HG03108 (cell line): ENCODE measurements around the gene IL17F.

ENCODE experiments used
- ATAC-seq: cut with Tn5 transposase; IDR thresholded peaks from one replicate; pipeline ENCODE4 v1.9.1; 2021; ENCODE audit warnings: moderate library complexity; ENCODE audit not compliant: unreplicated experiment

IL17F gene

GRCh38 chr6:52244400-52244799 lies at the start of gene IL17F:
Gene IL17F (minus strand): TSS chr6:52244500. CDS start chr6:52244429, 71 bp downstream.
- no peak for ATAC-seq

GRCh38 chr6:52293067-52293466 lies 48.8 kb upstream of the IL17F start:
- ATAC-seq, result no peak

GRCh38 chr6:52288841-52289240 lies 44.5 kb upstream of the IL17F start:
- ATAC-seq, result no peak

DNA sequence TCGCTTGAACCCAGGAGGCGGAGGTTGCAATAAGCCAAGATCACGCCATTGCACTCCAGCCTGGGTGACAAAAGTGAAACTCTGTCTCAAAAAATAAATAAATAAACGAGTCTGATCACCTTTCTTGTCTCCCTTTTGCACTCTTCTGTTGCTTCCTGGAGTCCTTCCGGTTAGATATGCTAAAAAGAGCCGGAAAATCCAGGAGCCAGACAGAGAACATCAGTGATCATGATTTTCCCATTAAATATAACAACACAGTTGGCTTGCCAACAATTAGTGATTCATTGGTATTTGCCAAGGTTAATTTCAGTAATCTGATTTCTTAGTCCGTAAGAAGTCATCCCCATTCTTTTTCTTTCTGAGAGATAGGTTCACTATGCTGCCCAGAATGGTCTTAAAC lies 43.9 kb upstream of the IL17F start:
- no peak for ATAC-seq

- ATAC-seq, result no peak
Measured at GRCh38 chr6:52286798-52287432, 42.6 kb upstream of the IL17F start.

DNA sequence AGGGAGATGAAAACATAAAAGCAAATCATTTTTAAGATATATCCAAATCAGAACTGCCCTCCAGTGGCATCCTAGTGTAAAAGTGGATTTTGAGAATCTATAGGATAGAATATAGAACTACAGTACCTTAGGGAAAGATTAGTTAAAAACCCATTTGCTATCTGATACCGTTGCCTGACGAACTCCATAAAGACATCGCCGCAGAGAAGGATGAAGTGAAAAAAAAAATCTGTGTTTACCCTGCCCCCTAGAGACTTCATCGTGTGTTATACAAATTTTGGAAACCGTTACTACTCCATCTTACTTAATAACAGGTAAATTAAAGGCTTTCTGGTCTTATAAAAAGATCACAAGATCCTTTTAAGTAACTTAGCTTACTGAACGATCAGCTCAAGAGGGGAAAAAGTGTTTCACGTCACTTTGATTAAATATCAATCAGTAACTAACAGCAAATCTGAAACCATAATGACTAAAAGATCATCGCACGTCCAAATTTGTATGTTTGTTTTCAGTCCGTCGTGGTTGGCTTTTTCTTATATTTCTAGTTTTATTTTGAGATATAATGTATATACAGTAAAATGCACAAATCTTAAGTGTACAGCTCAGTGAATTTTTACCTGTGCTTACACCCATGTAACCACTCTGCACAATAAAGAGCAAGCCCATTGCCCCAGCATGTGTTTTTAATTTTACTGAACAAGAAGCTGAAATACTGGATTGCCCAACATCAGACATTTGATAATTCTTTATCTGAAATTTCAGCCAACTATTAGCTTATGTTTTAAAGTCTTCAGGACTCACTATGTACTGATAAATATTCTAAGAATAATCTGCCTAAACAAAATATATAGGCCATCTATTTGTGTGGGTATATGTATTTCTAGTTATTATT lies 41.1 kb upstream of the IL17F start:
- no peak for ATAC-seq

GRCh38 chr6:52284460-52285176 lies 40.3 kb upstream of the IL17F start, which contains the start of gene MCM3:
Gene MCM3 (minus strand): TSS chr6:52284742. CDS start chr6:52284674, 68 bp downstream.
- peak; percentile 97 for ATAC-seq

GRCh38 chr6:52284131-52284459 lies 39.8 kb upstream of the IL17F start:
- ATAC-seq, result no peak

DNA sequence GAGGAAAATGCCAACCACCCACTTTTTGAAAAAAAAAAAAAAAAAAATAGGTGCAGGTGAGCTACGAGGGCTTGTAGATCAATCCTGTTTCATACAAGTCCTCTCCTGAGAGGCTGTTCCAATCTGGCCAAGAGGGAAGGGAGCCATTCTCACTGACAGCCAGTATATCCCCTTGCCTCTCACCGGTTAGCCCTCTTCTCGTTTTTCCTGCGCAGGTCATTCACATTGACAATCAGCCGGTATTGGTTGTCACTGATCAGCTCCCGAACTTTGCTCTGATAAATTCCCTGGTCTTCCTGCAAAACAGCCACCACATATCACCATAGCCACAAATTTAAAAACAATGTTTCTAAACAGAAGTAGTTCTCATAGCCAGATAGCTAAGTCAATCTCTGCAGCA lies 38.8 kb upstream of the IL17F start:
- ATAC-seq, result no peak

DNA sequence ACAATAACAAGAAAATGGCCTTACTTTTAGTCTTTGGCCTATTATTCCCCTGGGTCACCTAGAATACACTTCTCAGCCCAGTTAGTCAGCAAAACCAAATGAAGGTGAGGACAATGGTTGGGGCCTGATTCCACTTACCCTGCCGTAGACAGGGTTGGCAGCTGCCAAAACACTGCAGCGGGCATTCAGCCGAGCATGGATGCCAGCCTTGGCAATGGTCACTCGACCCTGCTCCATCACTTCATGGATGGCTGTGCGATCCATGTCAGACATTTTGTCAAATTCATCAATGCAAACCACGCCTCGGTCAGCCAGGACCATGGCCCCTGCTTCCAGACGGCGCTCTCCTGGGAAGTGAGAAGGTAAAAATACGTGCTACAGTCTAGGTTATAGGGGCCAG lies 31.8 kb upstream of the IL17F start:
- ATAC-seq, result no peak

- ATAC-seq, result no peak
Measured at GRCh38 chr6:52271852-52272460, 27.7 kb upstream of the IL17F start.

DNA sequence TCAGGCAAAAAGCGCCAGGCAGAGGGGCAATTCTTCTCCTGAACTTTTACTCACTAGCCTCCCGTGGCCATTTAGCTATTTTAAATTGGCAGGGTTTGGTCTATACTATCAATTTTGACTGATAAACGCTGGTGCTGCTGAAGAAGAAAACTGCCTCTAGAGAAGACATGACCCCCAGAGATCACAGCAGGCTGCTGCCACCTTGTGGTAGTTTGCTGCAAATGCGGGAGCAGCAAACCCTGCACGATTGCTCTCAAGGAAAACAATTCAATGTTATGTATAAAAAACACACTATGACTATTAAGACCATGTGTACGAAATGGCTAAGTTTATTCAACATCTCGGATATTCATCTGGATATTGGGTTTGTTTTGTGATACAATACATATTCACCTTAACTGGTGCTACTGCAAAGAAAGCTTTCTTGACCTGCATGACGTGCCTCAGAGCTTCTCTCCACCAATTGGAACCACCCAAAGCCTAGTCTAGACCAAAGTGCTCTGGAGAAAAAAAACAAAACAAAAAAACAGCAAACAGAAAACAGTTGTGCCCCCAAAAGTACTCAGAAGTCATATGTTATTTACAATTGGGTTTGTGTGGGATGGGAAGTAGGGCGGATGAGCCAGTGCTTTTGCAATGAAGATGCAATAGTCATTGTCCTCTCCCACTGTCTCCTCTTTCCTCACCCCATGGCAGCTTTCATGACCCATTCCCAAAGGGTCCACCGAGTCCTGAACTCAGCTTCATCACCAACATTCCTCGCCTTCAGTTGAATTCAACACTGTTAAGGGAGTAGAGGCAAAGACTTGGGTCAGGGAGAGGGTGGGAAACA lies 19.6 kb upstream of the IL17F start:
- ATAC-seq, result peak; percentile 53

DNA sequence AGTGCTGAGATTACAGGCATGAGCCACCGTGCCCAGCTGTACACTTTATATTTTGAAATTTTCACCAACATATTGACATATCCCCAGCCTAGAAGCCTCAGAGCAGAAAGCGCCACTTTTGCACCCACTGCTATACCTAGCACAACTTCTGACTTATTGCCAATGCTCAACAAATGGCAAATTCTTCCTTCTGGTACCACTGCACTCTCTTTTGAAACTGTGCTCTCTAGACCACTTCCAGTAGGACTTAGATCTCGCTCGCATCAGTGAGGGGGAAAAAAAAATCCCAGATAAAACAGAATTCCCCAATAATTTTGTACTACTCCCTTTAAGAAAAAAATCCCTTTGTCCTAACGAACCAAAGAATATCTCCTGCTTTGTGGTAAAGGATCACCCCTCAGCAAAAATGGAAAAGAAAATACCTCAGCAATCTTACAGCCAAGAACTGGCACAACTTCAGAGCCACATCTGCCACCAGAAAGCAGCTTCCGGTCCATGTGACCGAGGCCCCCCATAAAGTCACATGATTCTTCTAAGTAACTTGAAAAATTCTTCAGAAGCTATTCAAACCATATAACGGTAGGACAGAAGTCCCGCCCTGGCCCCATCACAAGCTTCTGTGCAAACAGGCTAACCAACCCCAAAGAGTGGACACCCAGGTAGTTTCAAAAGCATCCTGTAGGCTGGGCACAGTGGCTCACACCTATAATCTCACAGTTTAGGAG lies 18.5 kb upstream of the IL17F start:
- ATAC-seq, result no peak

DNA sequence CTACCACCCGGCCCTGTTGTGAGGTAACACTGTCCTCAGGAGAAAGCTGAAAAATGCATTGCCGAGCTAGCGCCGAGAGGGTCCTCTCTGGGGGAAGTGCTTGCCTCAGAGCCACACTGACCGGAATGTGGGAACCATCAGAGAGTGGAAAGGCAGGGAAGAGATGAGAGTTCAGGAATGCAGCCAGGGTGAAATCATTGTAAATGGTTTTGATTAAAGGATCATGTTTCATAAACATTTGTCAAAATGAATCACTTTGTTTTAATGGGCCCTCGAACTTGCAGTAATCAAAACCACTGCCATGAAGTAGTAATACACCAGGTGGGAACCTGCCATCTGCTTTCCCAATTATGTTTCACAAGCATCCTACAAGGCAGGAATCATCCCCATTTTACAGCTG lies 16.9 kb upstream of the IL17F start:
- ATAC-seq, result no peak

DNA sequence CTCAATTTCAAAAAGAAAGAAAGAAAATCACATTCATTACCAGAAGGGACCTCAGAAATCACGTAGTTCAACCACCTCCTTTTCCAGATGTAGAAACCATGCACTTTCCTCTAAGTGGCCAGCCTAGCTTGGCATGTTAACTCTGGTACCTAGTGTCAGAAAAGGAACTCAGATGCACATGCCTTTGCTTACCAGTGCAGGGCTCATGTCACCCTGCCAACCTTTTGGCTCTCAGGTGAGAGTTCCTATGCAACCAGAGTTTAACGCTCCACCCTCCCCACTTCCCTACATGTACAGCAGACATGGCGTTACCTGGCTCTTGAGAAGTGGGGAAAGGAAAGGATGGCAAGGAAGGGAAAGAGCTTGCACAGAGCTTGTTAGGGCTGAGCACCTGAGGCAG lies 16.3 kb upstream of the IL17F start:
- no peak for ATAC-seq

- no peak for ATAC-seq
Measured at GRCh38 chr6:52255434-52255833, 11.1 kb upstream of the IL17F start.

DNA sequence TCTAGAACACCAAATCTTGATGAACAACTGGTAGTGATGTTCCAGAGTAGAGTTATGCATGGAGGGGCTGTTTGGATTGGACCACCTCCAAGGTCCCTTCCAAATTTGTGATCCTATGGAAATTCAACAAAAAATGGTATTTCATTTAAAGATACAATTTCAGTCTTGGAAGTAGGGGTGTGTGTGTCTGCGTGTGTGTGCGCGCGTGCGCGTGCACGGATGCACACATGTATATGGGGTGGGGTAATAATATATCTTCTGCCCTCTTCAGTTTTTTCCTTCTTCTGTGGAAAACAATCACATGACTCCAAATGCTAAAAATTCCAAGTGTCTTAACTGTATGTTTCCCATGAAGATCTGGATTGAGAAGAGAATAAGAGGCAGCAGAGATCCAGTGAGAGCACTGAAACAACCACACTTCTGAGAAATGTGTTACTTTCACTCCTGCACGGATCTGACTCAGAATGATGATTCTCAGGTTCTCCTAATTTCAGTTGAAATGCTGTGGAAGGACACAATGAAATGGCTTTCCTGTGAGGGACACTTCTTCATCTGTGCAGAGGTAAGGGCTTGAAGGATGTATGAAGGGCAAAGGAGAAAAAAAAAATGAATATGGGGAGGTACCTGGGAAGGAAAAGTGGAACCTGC lies 10.6 kb upstream of the IL17F start:
- ATAC-seq, result no peak

DNA sequence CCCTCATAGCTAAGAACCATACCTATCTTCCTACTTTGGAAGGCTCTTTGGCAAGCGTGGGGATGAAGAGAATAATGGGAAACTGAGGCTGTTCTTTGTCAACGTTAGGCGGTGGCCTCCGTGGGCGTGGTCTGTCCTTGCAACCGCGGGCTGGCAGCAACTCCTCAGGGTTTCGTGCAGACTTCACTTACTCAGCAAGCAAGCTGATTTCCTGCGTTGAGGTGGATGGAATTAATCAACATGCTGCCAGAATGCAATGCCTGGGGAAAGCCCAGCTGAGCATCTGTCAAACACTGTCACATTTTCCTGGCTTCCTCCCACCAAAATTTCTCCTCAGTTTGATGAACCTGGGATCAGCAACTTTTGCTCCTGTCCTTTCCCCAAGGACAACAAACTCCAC lies 9.2 kb upstream of the IL17F start:
- no peak for ATAC-seq

DNA sequence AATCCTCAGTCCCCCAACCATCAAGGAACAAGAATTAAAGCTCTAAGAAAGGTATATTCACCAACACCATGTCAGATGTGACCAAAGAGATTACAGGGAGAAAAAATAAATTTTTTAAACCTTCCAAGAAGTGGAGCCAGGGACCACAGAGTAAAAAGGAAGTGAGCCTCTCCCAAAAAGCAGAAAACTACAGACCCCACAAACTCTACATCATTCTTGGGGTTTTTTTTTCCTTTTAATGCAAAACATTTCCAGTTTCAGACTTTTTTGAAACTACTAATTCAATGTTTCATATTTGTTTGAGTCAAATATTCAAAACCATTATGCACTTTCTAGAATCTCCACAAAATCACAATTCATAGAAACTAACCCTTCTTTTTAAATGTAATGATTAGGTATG lies 6.8 kb upstream of the IL17F start:
- no peak for ATAC-seq
